NT2/D1 (cell line): ENCODE measurements around the gene FITM1.

ENCODE experiments used
- DNase-seq: peaks from one replicate; pipeline ENCODE4 v3.0.0-alpha.2; 2011; ENCODE audit warnings: low read depth, low spot score
- H3K27me3 ChIP-seq: 2 replicates; pipeline ENCODE4 v1.6.0; 2011; ENCODE audit warnings: mild to moderate bottlenecking; ENCODE audit not compliant: insufficient read length, insufficient read depth
- H3K36me3 ChIP-seq: 2 replicates; pipeline ENCODE4 v1.6.1; 2011; ENCODE audit warnings: mild to moderate bottlenecking, low read length, mixed read lengths; ENCODE audit not compliant: insufficient read depth, insufficient read length
- H3K4me1 ChIP-seq: 2 replicates; pipeline ENCODE4 v1.5.1; 2011; ENCODE audit not compliant: insufficient read depth, insufficient read length
- H3K4me3 ChIP-seq: 2 replicates; pipeline ENCODE4 v1.5.1; 2011; ENCODE audit warnings: low read depth; ENCODE audit not compliant: insufficient read length
- H3K9ac ChIP-seq: 2 replicates; pipeline ENCODE4 v1.6.0; 2011; ENCODE audit warnings: low read depth; ENCODE audit not compliant: insufficient read length
- H3K9me3 ChIP-seq: 2 replicates; pipeline ENCODE4 v1.5.1; 2011; ENCODE audit warnings: mild to moderate bottlenecking, low read length; ENCODE audit not compliant: insufficient read depth
- SUZ12 ChIP-seq: IDR thresholded peaks from 2 replicates; pipeline ENCODE4 v1.6.1; 2011; ENCODE audit not compliant: insufficient read length, insufficient read depth; ENCODE audit errors: extremely low read depth
- YY1 ChIP-seq: IDR thresholded peaks from 2 replicates; pipeline ENCODE4 v1.6.1; 2011; ENCODE audit not compliant: insufficient read length, insufficient read depth
- ZNF274 ChIP-seq: IDR thresholded peaks from 2 replicates; pipeline ENCODE4 v1.6.1; 2011; ENCODE audit warnings: mild to moderate bottlenecking, low read depth, low read length

Gene FITM1

GRCh38 chr14:24093901-24094840, 36.3 kb upstream of the FITM1 start, which contains the start of gene PCK2:
PCK2 (plus strand) TSS chr14:24094311; CDS start chr14:24094406, 95 bp downstream.
- Histone ChIP-seq H3K9ac (peak within 1 kb of the TSS; percentile 93), H3K9me3 (no peaks in the 10 kb centered on the region), H3K36me3 (peaks cover 21% of the 10 kb centered on the region), H3K4me1 (peaks cover 5% of the 10 kb centered on the region), H3K27me3 (peaks cover 11% of the 10 kb centered on the region), H3K4me3 (peak within 1 kb of the TSS; percentile 80)
- no peak for TF ChIP-seq SUZ12
- no peak for TF ChIP-seq YY1
- peak; percentile 69 for DNase-seq

- peak overlapping the region; percentile 80 for H3K4me3 ChIP-seq
- H3K9me3 ChIP-seq, result no peaks in the 10 kb centered on the region
- peaks cover 28% of the 10 kb centered on the region for H3K36me3 ChIP-seq
- peaks cover 5% of the 10 kb centered on the region for H3K4me1 ChIP-seq
- H3K9ac ChIP-seq, result peak overlapping the region; percentile 93
- TF ChIP-seq SUZ12 (no peak), YY1 (no peak), ZNF274 (no peak)
- no peak for DNase-seq
- H3K27me3 ChIP-seq, result peaks cover 11% of the 10 kb centered on the region
These were observed 35.6 kb upstream of the FITM1 start for GRCh38 chr14:24094841-24095270.

GRCh38 chr14:24095271-24096068, 35.0 kb upstream of the FITM1 start:
- Histone ChIP-seq H3K36me3 (peaks cover 32% of the 10 kb centered on the region), H3K9ac (peak overlapping the region; percentile 93), H3K4me1 (peaks cover 5% of the 10 kb centered on the region), H3K4me3 (peak overlapping the region; percentile 80), H3K9me3 (no peaks in the 10 kb centered on the region), H3K27me3 (peaks cover 11% of the 10 kb centered on the region)
- TF ChIP-seq SUZ12 (no peak), YY1 (no peak), ZNF274 (no peak)
- DNase-seq, result no peak

- Histone ChIP-seq H3K36me3 (peaks cover 42% of the 10 kb centered on the region), H3K9ac (no peak overlapping the region)
These were observed 33.8 kb upstream of the FITM1 start for GRCh38 chr14:24096545-24097181.

DNA sequence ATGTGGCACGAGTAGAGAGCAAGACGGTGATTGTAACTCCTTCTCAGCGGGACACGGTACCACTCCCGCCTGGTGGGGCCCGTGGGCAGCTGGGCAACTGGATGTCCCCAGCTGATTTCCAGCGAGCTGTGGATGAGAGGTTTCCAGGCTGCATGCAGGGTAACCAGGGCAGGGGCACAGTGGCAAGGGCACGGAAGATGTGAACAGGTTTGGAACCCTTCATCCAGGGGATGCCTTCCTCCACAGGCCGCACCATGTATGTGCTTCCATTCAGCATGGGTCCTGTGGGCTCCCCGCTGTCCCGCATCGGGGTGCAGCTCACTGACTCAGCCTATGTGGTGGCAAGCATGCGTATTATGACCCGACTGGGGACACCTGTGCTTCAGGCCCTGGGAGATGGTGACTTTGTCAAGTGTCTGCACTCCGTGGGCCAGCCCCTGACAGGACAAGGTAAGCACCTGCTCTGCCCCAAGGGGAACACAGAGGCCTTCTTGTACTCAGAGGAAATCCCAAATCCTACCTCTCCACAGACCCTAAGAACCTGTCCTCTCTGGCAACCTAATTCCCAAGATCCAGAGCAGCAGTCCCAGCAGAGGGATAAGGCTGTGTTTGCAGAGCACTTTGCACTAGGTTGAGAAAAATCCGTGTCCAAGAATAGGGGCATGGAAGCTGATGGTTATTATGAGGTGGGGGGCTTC, 32.1 kb upstream of the FITM1 start:
- no peaks in the 10 kb centered on the region for H3K9me3 ChIP-seq
- DNase-seq, result no peak
- peaks cover 5% of the 10 kb centered on the region for H3K4me1 ChIP-seq
- H3K36me3 ChIP-seq, result peaks cover 53% of the 10 kb centered on the region
- H3K27me3 ChIP-seq, result no peaks in the 10 kb centered on the region
- TF ChIP-seq SUZ12, result no peak
- no peak for TF ChIP-seq ZNF274
- TF ChIP-seq YY1, result no peak
- no peak overlapping the region for H3K9ac ChIP-seq
- no peak overlapping the region for H3K4me3 ChIP-seq

More at GRCh38 chr14:24096545-24097181, 33.8 kb upstream of the FITM1 start:
- Histone ChIP-seq H3K4me3 (no peak overlapping the region), H3K27me3 (peaks cover 11% of the 10 kb centered on the region), H3K9me3 (no peaks in the 10 kb centered on the region), H3K4me1 (peaks cover 5% of the 10 kb centered on the region)
- TF ChIP-seq ZNF274, result no peak
- no peak for TF ChIP-seq SUZ12
- TF ChIP-seq YY1, result no peak
- no peak for DNase-seq

GRCh38 chr14:24098927-24099813, 31.3 kb upstream of the FITM1 start:
- Histone ChIP-seq H3K9me3 (no peaks in the 10 kb centered on the region; the same call in 1 of the 2 replicates), H3K27me3 (no peaks in the 10 kb centered on the region), H3K9ac (no peak overlapping the region), H3K4me3 (no peak overlapping the region), H3K4me1 (peaks cover 2% of the 10 kb centered on the region), H3K36me3 (peaks cover 61% of the 10 kb centered on the region)
- no peak for TF ChIP-seq ZNF274
- no peak for TF ChIP-seq YY1
- TF ChIP-seq SUZ12, result no peak
- DNase-seq, result no peak
